Smooth muscle cell (in vitro differentiated cells): ENCODE results near the gene SRPRB. TPM values are rescaled to one million over a fixed set of nuclear protein-coding genes. Genes with fewer than 3 reads are reported as not detected.

Source experiments
- DNase-seq: peaks from one replicate; lab custom pipeline; 2025; ENCODE audit not compliant: unreplicated experiment; lab: John Stamatoyannopoulos, UW
- H2AFZ ChIP-seq: fragments of 200-600 bp; sonication (generic); 2 replicates; pipeline ENCODE4 v1.6.0; 2016; ENCODE audit warnings: antibody characterized with exemption, low read depth, mild to moderate bottlenecking
- H3F3A ChIP-seq: fragments of 200-600 bp; sonication (generic); 2 replicates; pipeline ENCODE4 v1.6.0; 2017; ENCODE audit warnings: antibody characterized with exemption, low read depth
- H3K27ac ChIP-seq: fragments of 200-600 bp; sonication (generic); 2 replicates; pipeline ENCODE4 v1.5.1; 2016; ENCODE audit warnings: low read depth, mild to moderate bottlenecking
- H3K27me3 ChIP-seq: fragments of 200-600 bp; sonication (generic); 2 replicates; pipeline ENCODE4 v1.6.1; 2016; ENCODE audit warnings: low read depth, mild to moderate bottlenecking
- H3K36me3 ChIP-seq: fragments of 200-600 bp; sonication (generic); 2 replicates; pipeline ENCODE4 v1.5.1; 2016; ENCODE audit warnings: low read depth
- H3K4me1 ChIP-seq: fragments of 200-600 bp; sonication (generic); 2 replicates; pipeline ENCODE4 v1.5.1; 2016; ENCODE audit warnings: low read depth
- H3K4me2 ChIP-seq: fragments of 200-600 bp; sonication (generic); 2 replicates; pipeline ENCODE4 v1.6.0; 2016; ENCODE audit warnings: mild to moderate bottlenecking
- H3K4me3 ChIP-seq: fragments of 200-600 bp; sonication (generic); 2 replicates; pipeline ENCODE4 v1.5.1; 2016; ENCODE audit warnings: mild to moderate bottlenecking
- H3K79me2 ChIP-seq: fragments of 200-600 bp; sonication (generic); 2 replicates; pipeline ENCODE4 v1.6.0; 2016; ENCODE audit warnings: low read depth, mild to moderate bottlenecking
- H3K9ac ChIP-seq: fragments of 200-600 bp; sonication (generic); 2 replicates; pipeline ENCODE4 v1.6.0; 2016; ENCODE audit warnings: low read depth
- H3K9me3 ChIP-seq: fragments of 200-600 bp; sonication (generic); replicated peaks from 2 replicates; pipeline ENCODE4 v1.5.1; 2016; ENCODE audit warnings: low read depth
- H4K20me1 ChIP-seq: fragments of 200-600 bp; sonication (generic); 2 replicates; pipeline ENCODE4 v1.6.0; 2016; ENCODE audit warnings: low read depth
- CTCF ChIP-seq: fragments of 200-600 bp; sonication (generic); IDR thresholded peaks from 2 replicates; pipeline ENCODE4 v1.5.1; 2017; ENCODE audit warnings: borderline replicate concordance, mild to moderate bottlenecking, antibody characterized with exemption; ENCODE audit not compliant: insufficient read depth, poor library complexity, severe bottlenecking
- WGBS: methylation state at CpG from one replicate; pipeline ENCODE4 v1.1.7; 2016; ENCODE audit warnings: low lambda C conversion rate; 5-methylcytosine and 5-hydroxymethylcytosine counted together
- polyA plus RNA-seq: library from polyadenylated mRNA; unstranded; fragments of >200 nt; fragmentation: Nextera tagmentation; extraction: Ambion mirVana; gene quantifications from 2 replicates; pipeline ENCODE4 v1.2.1, GENCODE V29; 2016
- total RNA-seq: library from RNA; depleted of rRNA; stranded (reverse); fragments of >200 nt; gene quantifications from 2 replicates; pipeline ENCODE4 v1.2.3, GENCODE V29; 2014

Gene SRPRB
- total and polyA plus RNA-seq, 2 experiments from 2014 or later: 59.3 to 78.9 TPM

- Histone ChIP-seq H3K4me1 (no peaks in the 10 kb centered on the region), H3F3A (no peaks in the 10 kb centered on the region), H3K36me3 (no peaks in the 10 kb centered on the region), H4K20me1 (no peaks in the 10 kb centered on the region), H3K4me3 (no peak overlapping the region), H3K27me3 (no peaks in the 10 kb centered on the region), H3K9me3 (no peaks in the 10 kb centered on the region), H2AFZ (no peak overlapping the region), H3K27ac (no peak overlapping the region), H3K4me2 (no peak overlapping the region), H3K79me2 (no peaks in the 10 kb centered on the region), H3K9ac (no peak overlapping the region)
- WGBS: 91% methylated on average over 13 of the region's 13 CpGs
- no peak for TF ChIP-seq CTCF
- no peak for DNase-seq
Observed at GRCh38 chr3:133833880-133834620, 28.4 kb downstream of the SRPRB start.

GRCh38 chr3:133834621-133835417 is 29.2 kb downstream of the SRPRB start:
- no peak for DNase-seq
- Histone ChIP-seq H3K36me3 (no peaks in the 10 kb centered on the region), H3K4me3 (no peak overlapping the region), H3K9ac (no peak overlapping the region), H3K4me1 (no peaks in the 10 kb centered on the region), H3K9me3 (no peaks in the 10 kb centered on the region), H3F3A (no peaks in the 10 kb centered on the region), H2AFZ (no peak overlapping the region), H3K27ac (no peak overlapping the region), H3K27me3 (no peaks in the 10 kb centered on the region), H4K20me1 (no peaks in the 10 kb centered on the region), H3K79me2 (no peaks in the 10 kb centered on the region), H3K4me2 (no peak overlapping the region)
- TF ChIP-seq CTCF: no peak
- 95% methylated on average over 14 of the region's 14 CpGs for WGBS

GRCh38 chr3:133835418-133835743 is 29.8 kb downstream of the SRPRB start:
- 93% methylated on average over 3 of the region's 3 CpGs for WGBS

More at GRCh38 chr3:133835418-133835743, 29.8 kb downstream of the SRPRB start:
- Histone ChIP-seq H3K4me2 (no peak overlapping the region), H3K9me3 (no peaks in the 10 kb centered on the region), H2AFZ (no peak overlapping the region), H3K9ac (no peak overlapping the region), H3K36me3 (no peaks in the 10 kb centered on the region), H3K79me2 (no peaks in the 10 kb centered on the region), H3K4me3 (no peak overlapping the region), H3F3A (no peaks in the 10 kb centered on the region), H4K20me1 (no peaks in the 10 kb centered on the region), H3K4me1 (no peaks in the 10 kb centered on the region), H3K27ac (no peak overlapping the region), H3K27me3 (no peaks in the 10 kb centered on the region)
- no peak for DNase-seq
- TF ChIP-seq CTCF: no peak
